GM19240 (cell line): ENCODE results near the gene SLC2A6.

ENCODE experiments used
- DNase-seq: peaks from one replicate; pipeline ENCODE4 v3.0.0; 2011; ENCODE audit warnings: low spot score; ENCODE audit not compliant: insufficient read length

Gene SLC2A6

DNA sequence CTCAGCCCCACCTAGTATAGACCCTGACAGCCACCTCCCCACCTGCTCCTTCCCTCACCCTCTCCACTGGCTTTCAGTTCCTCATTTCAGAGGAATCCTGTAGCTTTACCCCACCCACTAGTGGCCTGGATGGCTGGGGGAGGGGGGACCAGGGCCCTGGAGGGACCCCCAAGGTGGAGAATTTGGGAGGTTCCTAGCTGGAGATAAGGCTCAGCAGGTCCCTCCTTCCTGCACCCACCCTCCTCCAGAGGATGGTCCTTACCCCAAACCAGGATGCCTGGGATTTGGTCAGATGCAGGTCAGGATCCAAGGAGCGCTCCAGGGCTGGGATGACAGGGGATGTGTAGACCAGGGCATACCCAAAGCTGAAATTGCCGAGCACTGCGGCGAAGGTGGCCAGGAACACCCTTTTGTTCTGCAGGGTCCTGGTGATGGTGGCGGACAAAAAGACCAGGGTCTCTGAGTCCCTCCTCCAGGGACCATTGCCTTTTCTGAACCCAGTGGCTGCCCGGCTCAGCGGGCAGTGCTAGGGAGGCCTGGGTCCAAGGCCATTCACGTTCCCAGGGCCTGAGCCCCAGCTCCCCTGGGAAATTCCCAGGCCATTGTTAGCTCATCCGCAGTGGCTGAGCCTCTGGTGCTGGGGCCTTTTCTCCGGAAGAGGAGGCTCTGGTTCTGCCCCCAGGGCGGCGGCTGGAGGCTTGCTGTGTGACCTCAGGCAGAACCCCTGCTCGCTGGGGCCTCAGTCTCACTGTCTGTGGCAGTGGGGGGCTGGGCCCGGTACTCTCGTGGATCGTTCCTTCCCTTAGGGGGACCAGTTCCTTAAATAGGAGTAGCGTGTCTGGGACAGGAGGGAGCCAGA is 678 bp downstream of the SLC2A6 start:
- DNase-seq = peak; percentile 33

- DNase-seq = no peak
Observed at GRCh38 chr9:133477461-133477860, 1.4 kb downstream of the SLC2A6 start.

DNA sequence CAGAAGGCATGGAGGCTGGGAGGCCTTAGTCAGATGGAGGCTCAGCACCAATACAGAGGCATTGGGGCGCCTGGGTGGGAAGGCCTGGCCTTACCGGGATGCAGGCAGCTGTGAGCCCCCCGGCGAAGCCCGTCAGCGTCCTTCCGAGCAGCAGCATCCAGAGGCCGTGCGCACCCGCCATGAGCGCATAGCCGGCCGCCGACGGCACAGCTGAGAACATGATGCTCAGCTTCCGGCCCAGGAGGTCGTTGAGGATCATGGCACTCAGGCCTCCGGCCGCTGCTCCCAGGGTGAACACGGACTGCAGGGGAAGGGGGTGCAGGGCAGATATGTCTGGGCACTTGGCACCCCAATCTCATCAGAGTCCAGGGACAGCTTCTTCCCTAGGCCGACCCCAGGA is 2.0 kb downstream of the SLC2A6 start:
- DNase-seq = no peak

DNA sequence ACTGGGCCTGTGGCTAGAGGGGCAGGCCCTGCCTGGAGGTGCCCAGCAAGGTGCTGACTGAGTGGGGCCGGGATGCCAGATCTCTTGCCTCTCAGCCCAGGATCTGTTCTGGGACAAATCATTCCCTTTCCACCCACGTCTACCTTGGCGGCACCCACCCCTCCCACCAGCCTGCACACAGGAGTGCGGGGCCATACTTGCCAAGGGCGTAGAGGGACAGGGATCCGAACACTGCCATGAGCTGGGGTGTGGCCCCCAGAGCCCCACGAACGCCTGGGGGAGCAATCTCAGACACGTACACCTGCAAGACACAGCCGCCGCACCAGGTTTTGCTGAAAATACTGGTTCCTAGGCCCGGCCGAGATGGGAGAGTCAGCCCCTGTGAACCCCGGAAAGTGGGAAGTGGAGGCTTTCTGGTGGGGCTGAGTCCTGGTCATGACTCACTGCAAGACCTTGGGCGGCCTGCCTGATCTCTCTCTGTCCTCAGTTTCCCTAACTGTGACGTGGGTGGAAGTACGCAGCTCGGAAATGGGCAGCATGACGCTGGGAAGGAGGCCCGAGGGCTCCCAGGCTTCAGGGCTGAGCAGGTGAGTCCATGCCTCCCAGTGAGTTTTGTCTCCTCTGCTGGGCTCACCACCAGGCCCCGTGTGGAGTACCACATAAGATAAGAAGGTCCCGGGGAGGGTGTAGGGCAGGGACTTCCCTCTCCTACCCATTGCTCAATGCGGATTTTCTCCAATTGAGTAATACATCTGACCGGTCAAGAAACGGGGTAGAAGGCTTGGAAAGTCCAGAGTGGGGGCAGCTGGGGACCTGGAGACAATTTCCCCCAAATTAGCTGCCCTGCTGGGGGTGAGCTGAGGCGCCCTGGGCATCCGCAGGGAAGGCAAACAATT is 2.6 kb downstream of the SLC2A6 start:
- no peak for DNase-seq

DNA sequence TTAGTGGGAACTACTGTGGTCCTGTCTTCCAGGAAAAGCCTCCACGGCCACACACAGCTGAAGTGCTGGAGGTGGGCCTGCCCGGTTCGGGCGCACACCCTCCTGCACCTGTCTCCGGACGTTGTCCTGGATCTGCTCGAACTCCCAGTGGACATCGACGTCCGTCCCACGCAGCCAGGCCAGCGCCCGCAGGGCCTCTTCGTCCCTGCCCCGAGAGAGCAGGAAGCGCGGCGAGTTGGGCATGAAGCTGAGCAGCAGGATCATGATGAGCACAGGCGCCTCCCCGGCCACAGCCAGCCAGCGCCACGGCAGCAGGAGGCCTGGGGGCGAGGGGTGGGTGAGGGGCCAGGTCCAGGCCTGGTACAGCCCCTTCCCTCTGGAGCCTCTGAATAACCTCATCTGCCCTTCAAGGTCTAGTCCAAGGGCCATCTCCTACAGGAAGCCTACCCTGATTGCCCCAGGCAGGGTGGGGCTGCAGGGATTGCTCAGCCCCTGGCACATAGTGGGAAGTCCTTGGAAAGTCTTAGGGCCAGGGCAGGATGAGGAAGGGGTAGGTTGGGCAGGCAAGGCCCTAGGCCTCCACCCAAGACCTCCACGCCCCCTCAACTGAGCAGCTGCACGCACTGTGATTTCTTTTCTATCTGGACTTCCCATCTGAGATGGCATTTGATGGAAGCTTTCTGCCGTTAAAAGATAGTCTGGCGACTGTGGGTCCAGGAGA is 3.4 kb downstream of the SLC2A6 start:
- DNase-seq = no peak

DNA sequence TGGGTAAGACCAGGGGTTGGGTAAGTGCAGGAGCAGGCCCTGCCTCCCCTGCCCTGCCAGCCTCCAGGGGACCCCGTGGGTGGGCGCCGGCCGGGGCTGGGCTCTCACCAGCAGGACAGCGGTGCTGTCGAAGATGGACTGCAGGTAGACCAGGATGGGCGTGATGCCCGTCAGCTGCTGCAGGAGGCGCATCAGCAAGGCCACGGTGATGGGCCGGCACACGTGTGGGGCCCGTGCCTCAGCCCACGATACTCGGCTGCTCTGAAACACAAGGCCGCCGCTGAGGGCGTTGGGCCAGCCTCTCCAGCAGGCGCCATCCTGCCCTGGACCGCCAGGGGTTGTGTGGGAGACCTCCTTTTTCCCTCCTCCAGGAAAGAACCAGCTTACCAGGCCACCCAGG is 4.0 kb downstream of the SLC2A6 start:
- DNase-seq = no peak

DNA sequence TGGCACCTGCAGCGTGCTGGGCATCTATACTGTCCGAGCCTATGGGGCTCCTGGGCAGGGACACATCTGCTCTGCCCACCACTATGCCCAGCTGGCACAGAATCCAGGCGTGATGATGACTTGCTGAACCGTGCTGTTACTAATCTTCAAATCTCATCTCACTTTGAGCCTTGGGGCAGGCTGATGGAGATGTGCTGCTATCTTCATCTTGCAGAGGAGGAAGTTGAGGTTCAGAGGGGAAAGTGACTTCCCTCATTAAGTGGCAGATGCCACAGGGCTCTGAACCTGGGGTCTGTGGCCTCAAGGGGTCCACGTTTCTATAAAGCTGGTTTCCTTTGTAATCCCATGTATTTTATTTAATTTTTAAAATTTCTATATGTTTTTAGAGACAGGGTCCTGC is 4.7 kb downstream of the SLC2A6 start:
- DNase-seq = no peak

- no peak for DNase-seq
Observed at GRCh38 chr9:133473743-133474142, 5.2 kb downstream of the SLC2A6 start.

GRCh38 chr9:133472753-133473378 is 6.0 kb downstream of the SLC2A6 start:
- no peak for DNase-seq

GRCh38 chr9:133472277-133472645 is 6.6 kb downstream of the SLC2A6 start:
- DNase-seq = no peak

GRCh38 chr9:133471551-133472276 is 7.2 kb downstream of the SLC2A6 start:
- no peak for DNase-seq

DNA sequence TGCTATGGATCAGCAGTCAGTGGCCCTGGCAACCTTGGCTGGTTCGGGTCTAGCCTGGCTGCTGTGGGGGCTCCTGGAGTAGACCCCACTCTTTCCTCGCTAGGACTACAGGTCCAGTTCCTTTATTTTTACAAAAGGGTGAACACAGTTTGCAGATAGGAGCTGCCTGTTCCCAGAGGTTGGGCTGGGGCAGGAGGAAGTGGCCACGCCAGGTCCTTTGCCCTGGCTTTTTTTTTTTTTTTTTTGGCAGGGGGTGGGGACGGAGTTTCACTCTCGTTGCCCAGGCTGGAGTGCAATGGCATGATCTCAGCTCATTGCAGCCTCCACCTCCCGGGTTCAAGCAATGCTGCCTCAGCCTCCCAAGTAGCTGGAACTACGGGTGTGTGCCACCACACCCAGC is 7.9 kb downstream of the SLC2A6 start:
- DNase-seq = no peak

GRCh38 chr9:133470427-133470924 is 8.4 kb downstream of the SLC2A6 start:
- DNase-seq = no peak

DNA sequence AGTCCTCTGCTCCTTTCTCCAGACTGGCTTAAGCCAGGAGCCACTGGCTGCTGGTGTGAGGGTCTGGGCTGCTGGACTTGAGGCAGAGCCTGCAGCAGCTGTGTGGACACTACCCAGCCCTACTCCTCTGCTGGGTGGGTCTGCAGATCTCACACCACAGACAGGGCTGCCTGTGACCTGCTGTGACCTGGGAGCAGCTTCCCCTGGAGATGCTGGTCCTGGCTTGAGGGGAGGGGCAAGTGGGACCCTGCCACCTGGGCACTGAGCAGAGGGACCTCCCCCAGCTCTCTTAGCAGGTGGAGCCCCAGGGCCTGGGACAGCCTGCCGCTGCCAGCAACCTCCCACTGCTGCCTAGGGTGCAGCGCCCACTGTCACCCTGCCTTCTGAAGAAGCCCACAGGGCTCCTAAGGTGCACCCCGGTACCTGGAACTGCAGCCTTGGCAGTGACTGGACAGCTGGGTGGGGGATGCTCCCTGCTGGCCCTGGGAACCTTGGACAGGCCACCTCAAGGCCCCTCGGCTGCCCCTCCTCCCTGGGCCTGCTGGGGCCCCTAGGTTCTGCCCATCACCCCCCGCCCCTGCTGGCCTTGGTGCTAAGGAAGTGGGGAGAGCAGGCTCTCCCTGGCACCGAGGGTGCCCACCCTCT is 10.0 kb downstream of the SLC2A6 start:
- no peak for DNase-seq

- no peak for DNase-seq
Observed at GRCh38 chr9:133468374-133468773, 10.5 kb downstream of the SLC2A6 start.

- no peak for DNase-seq
Observed at GRCh38 chr9:133467101-133467500, 11.8 kb downstream of the SLC2A6 start.

- DNase-seq = no peak
Observed at GRCh38 chr9:133465984-133466383, 12.9 kb downstream of the SLC2A6 start.

DNA sequence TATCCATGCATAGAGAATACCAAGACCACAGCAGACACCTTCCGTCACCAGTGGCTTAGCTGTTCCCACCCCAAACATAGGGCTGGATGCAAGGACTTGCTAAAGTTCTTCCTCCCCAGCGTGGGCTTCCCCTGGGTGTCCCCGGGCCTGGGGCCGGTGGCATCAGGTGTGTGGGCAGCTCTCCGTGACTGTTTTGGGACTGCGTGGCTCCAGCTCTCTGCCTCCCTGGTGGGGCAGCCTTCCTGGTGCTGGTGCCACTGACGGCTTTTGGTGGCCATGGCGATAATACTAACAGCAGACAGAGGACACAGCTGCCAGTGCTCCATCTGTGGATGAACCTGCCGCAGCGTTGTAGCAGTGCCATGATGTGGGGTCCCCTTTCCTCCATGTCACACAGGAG is 14.3 kb downstream of the SLC2A6 start:
- DNase-seq = no peak

DNA sequence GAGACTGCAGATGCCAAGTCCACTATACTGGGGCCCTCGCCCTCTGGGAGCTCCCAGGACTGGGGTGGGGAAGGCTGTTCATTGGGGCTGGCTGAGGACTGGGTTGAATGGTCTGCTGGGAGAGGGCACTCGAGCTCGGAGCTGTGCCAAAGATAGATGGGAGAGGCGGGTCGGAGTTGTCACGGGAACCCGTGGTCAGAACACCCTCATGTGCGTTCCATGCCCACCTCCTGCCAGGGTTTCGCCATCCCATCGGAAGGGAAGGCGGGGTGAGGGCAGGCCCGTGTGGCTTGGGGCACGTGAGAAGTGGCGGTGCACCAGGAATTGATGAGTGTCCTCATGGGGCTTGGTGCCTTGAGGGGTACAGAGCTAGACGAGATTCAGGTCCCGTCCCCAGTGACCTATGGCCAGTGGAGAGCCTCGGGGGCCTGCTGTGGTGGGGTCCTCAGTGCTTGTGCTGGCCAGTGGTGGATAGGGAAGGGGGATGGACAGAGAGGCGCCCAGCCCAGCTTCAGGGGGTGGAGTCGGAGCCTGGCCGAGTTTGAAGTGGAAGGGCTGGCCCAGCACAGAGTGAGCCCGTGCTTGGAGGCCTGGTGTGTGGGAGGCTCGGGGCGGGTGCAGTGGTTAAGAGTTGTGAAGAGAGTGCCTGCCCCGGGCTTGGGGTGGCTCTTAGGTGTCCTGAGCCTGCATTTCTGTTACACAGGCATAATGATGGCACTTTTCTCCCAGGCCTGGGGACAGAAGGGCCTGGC is 14.9 kb downstream of the SLC2A6 start:
- no peak for DNase-seq
